Astrocyte (in vitro differentiated cells and primary cell): ENCODE data around the gene CDH24. TPM values are rescaled to one million over a fixed set of nuclear protein-coding genes. Genes with fewer than 3 reads are reported as not detected.

Experiments used
- total RNA-seq: library from RNA; stranded (reverse); gene quantifications from 2 replicates; pipeline ENCODE4 v1.2.1, GENCODE V29; 2021

The CDH24 gene
- total RNA-seq, 1 donor from 2014 or later: 22.2 TPM

Other genes with a start within 250 kb of the CDH24 start
- gene SLC7A7, start 242.1 kb downstream of the CDH24 start, total RNA-seq: 13.3 and 14.3 TPM in 2 replicates
- gene MRPL52, start 227.6 kb downstream of the CDH24 start, total RNA-seq: 169 and 182 TPM in 2 replicates
- gene MMP14, start 220.9 kb downstream of the CDH24 start, total RNA-seq: 911 and 1,063 TPM in 2 replicates
- 142 and 157 TPM in 2 replicates for gene LRP10, start 185.8 kb downstream of the CDH24 start, total RNA-seq
- gene REM2, start 174.3 kb downstream of the CDH24 start, total RNA-seq: 0.48 and 0.79 TPM in 2 replicates
- 43.9 and 49.3 TPM in 2 replicates for gene RBM23, start 138.4 kb downstream of the CDH24 start, total RNA-seq
- gene PRMT5, start 128.1 kb downstream of the CDH24 start, total RNA-seq: 84.2 and 91.6 TPM in 2 replicates
- 6.6 and 10.4 TPM in 2 replicates for gene HAUS4, start 100.4 kb downstream of the CDH24 start, total RNA-seq
- 117 and 146 TPM in 2 replicates for gene AJUBA, start 75.0 kb downstream of the CDH24 start, total RNA-seq
- gene C14orf93, start 47.4 kb downstream of the CDH24 start, total RNA-seq: 3.6 and 3.8 TPM in 2 replicates
- 232 and 239 TPM in 2 replicates for gene PSMB5, start 22.6 kb downstream of the CDH24 start, total RNA-seq
- gene PSMB11, start 15.3 kb downstream of the CDH24 start, total RNA-seq: not detected in 2 replicates
- 186 and 208 TPM in 2 replicates for gene ACIN1, start 37.6 kb upstream of the CDH24 start, total RNA-seq
- gene C14orf119, start 38.0 kb upstream of the CDH24 start, total RNA-seq: 79.5 and 83.9 TPM in 2 replicates
- gene CIROP, start 47.5 kb upstream of the CDH24 start, total RNA-seq: not detected in 2 replicates
- gene CEBPE, start 61.7 kb upstream of the CDH24 start, total RNA-seq: not detected in 2 replicates
- gene SLC7A8, start 126.1 kb upstream of the CDH24 start, total RNA-seq: 4.0 and 6.5 TPM in 2 replicates
- not detected in 2 replicates for gene RNF212B, start 180.4 kb upstream of the CDH24 start, total RNA-seq
- 13.7 and 16.6 TPM in 2 replicates for gene HOMEZ, start 228.6 kb upstream of the CDH24 start, total RNA-seq
- 2.1 and 3.6 TPM in 2 replicates for gene PPP1R3E, start 245.3 kb upstream of the CDH24 start, total RNA-seq
- 19.6 and 21.4 TPM in 2 replicates for gene BCL2L2, start 249.3 kb upstream of the CDH24 start, total RNA-seq